Upper lobe of left lung (tissue), 6 donors: Measurements from ENCODE around the gene NR5A1. TPM values are rescaled to one million over a fixed set of nuclear protein-coding genes. Genes with fewer than 3 reads are reported as not detected.

ENCODE experiments used
- ATAC-seq, 2 donors: fragments of 200-7000 bp; cut with Tn5 transposase; one replicate each; pipeline ENCODE4 v1.9.1; 2022; ENCODE audit warnings: mild to moderate bottlenecking in 2 of 2, moderate library complexity in 2 of 2; ENCODE audit not compliant: low FRiP score in 2 of 2
- DNase-seq, 2 donors: peaks; one replicate each; pipeline ENCODE4 v3.0.0-alpha.2; 2019 to 2020
- H3K27ac ChIP-seq, 4 donors: fragments of 200-600 bp; sonication (generic); one replicate each; pipeline ENCODE4 v1.5.1; 2016 to 2019
- H3K27me3 ChIP-seq, 4 donors: fragments of 200-600 bp; sonication (generic); one replicate each; pipeline ENCODE4 v1.5.1; 2017 to 2019
- H3K36me3 ChIP-seq, 4 donors: fragments of 200-600 bp; sonication (generic); one replicate each; pipeline ENCODE4 v1.5.1; 2016 to 2019
- H3K4me1 ChIP-seq, 4 donors: fragments of 200-600 bp; sonication (generic); one replicate each; pipeline ENCODE4 v1.5.1; 2018 to 2019
- H3K4me3 ChIP-seq, 4 donors: fragments of 200-600 bp; sonication (generic); one replicate each; pipeline ENCODE4 v1.5.1; 2017 to 2019; ENCODE audit warnings: mild to moderate bottlenecking in 2 of 4, moderate library complexity in 1 of 4
- H3K9me3 ChIP-seq, 4 donors: fragments of 200-600 bp; sonication (generic); one replicate each; pipeline ENCODE4 v1.5.1; 2018 to 2019
- EP300 ChIP-seq, 4 donors: sonication (generic); formaldehyde crosslinking; IDR thresholded peaks; one replicate each; pipeline ENCODE4 v1.5.1; 2017; ENCODE audit warnings: antibody characterized with exemption in 4 of 4, control low read depth in 2 of 4
- POLR2A ChIP-seq, 4 donors: fragments of 450-650 bp; IDR thresholded peaks; one replicate each; pipeline ENCODE4 v1.5.1; 2016 to 2017; ENCODE audit warnings: antibody characterized with exemption in 4 of 4, mild to moderate bottlenecking in 2 of 4
- POLR2AphosphoS5 ChIP-seq, 2 donors: sonication (generic); formaldehyde crosslinking; IDR thresholded peaks; one replicate each; pipeline ENCODE4 v1.5.1; 2017; ENCODE audit warnings: antibody characterized with exemption in 2 of 2
- WGBS, 2 donors: methylation state at CpG; one replicate each; pipeline ENCODE4 v1.1.5; 2017 to 2018; 5-methylcytosine and 5-hydroxymethylcytosine counted together
- total RNA-seq, 6 donors: library from RNA; depleted of rRNA in 4 of 6; stranded (reverse); fragments of >200 nt in 4 of 6; gene quantifications; one replicate each; pipeline versions ENCODE4 v1.1.0 to v1.2.1, GENCODE V29; 2016 to 2021
- TF ChIP-seq, protein P1 (sequence below), 6 experiments: fragments of 450-650 bp in 4 of 6; fragments of 200-600 bp in 2 of 6; sonication (generic) in 2 of 6; IDR thresholded peaks; one replicate each; pipeline ENCODE4 v1.5.1; 2016 to 2019; ENCODE audit warnings: antibody characterized with exemption in 6 of 6
- donor health status: DM: no; HTN: no; CAD: no; lungs with moderate emphysema.
- donor health status: DM: no; HTN: yes; CAD: no; lungs with severe emphysema.

Gene NR5A1
- total RNA-seq, 6 donors from 2014 or later: 0.30 to 0.49 TPM; not detected in 4

DNA sequence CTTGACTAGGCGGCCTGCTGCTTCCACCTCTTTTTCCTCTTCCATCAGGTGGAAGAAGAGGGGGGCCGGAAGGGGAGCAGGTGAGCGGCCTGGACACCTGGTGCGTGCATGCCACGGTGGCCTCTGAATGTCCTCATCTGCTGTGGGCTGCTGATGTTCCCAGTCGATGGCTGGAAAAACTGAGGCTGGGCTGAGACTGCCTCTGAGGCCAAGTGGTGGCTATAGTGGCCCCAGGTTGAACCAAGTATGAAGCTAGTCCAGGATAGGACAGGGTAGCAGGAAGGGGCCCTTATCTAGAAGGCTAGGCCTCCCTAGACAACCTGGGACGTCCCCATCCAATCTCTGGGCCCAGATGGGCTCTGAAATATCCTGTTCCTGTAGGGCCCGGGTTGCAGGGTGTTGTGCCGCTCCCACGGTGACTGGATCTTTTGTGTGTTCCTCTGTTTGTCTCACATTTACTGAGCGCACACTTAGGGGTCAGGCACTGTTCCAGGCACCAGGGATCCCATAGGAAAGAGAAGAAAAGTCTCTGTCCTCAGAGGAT, 753 bp upstream of the NR5A1 start:
- no peak overlapping the region for H3K27ac ChIP-seq
- no peak for ATAC-seq
- H3K9me3 ChIP-seq: no peaks in the 10 kb centered on the region
- H3K4me1 ChIP-seq: peaks cover 18 to 38% (median 25%) of the 10 kb centered on the region in 4 donors
- peaks cover 0 to 30% (median 20%) of the 10 kb centered on the region in 4 donors for H3K27me3 ChIP-seq
- TF ChIP-seq POLR2A (IDR thresholded peaks at IDR 0.05): no peak
- no peak overlapping the region for H3K4me3 ChIP-seq
- no peak for DNase-seq
- 73 to 85% methylated on average over 8 to 11 of the region's 11 CpGs for WGBS, 2 donors
- H3K36me3 ChIP-seq: no peaks in the 10 kb centered on the region

DNA sequence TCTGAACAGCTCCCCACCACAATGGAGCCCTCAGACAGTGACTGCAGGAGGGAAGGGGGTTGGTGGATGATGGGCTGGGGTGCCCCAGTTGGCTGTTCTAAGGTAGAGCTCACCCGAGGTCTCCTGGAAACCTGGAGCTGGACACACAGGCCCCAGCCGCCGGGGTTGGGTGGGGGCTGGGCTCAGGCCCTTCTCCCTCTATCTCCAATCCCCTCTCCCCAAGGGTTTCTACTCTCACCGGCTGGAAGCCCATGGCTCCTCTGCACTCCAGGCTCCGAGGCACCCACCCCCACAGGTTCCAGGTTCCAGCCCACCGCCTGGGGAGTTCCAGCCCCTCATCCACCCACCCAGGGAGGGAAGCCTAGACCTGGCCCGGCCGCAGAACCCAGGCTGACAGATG, 766 bp downstream of the NR5A1 start:
- H3K9me3 ChIP-seq: no peaks in the 10 kb centered on the region
- H3K4me3 ChIP-seq: no peak overlapping the region
- no peaks in the 10 kb centered on the region for H3K36me3 ChIP-seq
- DNase-seq (no peak), ATAC-seq (no peak)
- 94% methylated on average over 8 of the region's 8 CpGs for WGBS, 2 donors
- peaks cover 0 to 44% (median 28%) of the 10 kb centered on the region in 4 donors for H3K27me3 ChIP-seq
- peaks cover 10 to 24% (median 16%) of the 10 kb centered on the region in 4 donors for H3K4me1 ChIP-seq
- H3K27ac ChIP-seq: no peak overlapping the region
- TF ChIP-seq POLR2A (IDR thresholded peaks at IDR 0.05): no peak
- TF ChIP-seq, protein P1, sequence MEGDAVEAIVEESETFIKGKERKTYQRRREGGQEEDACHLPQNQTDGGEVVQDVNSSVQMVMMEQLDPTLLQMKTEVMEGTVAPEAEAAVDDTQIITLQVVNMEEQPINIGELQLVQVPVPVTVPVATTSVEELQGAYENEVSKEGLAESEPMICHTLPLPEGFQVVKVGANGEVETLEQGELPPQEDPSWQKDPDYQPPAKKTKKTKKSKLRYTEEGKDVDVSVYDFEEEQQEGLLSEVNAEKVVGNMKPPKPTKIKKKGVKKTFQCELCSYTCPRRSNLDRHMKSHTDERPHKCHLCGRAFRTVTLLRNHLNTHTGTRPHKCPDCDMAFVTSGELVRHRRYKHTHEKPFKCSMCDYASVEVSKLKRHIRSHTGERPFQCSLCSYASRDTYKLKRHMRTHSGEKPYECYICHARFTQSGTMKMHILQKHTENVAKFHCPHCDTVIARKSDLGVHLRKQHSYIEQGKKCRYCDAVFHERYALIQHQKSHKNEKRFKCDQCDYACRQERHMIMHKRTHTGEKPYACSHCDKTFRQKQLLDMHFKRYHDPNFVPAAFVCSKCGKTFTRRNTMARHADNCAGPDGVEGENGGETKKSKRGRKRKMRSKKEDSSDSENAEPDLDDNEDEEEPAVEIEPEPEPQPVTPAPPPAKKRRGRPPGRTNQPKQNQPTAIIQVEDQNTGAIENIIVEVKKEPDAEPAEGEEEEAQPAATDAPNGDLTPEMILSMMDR (IDR thresholded peaks at IDR 0.05): no peak
- no peak for TF ChIP-seq POLR2AphosphoS5 (IDR thresholded peaks at IDR 0.05)
- TF ChIP-seq EP300 (IDR thresholded peaks at IDR 0.05): no peak

DNA sequence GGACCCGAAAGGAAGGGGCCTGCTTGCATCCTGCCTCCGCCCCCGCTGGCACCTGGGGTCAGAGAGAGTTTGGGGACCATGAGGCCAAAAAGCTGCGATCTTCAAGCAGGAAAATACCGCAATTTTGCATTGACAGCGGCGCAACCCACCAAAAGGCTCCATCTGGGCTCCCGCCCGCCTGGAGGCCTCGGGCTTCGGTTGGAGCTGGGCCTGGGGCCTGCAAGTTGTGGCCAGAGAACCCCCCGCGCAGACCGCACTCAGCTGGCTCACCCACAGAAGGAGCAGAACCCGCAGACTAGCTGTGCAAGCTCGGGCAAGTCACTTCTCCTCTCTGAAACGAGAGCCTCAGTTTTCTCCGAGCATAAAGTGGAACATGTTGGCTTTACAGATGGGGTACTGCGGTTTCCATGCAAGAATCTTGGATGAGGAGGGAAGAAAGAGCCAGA, 1.3 kb downstream of the NR5A1 start:
- 86 to 91% methylated on average over 6 to 19 of the region's 19 CpGs for WGBS, 2 donors
- Histone ChIP-seq H3K27ac (no peak overlapping the region), H3K9me3 (no peaks in the 10 kb centered on the region), H3K4me3 (no peak overlapping the region), H3K36me3 (no peaks in the 10 kb centered on the region), H3K4me1 (peaks cover 10 to 23% (median 16%) of the 10 kb centered on the region in 4 donors), H3K27me3 (peaks cover 0 to 45% (median 29%) of the 10 kb centered on the region in 4 donors)
- no peak for TF ChIP-seq POLR2A (IDR thresholded peaks at IDR 0.05)
- TF ChIP-seq POLR2AphosphoS5 (IDR thresholded peaks at IDR 0.05): no peak
- TF ChIP-seq EP300 (IDR thresholded peaks at IDR 0.05): no peak
- TF ChIP-seq, protein P1 (IDR thresholded peaks at IDR 0.05): no peak
- DNase-seq (no peak), ATAC-seq (no peak)

DNA sequence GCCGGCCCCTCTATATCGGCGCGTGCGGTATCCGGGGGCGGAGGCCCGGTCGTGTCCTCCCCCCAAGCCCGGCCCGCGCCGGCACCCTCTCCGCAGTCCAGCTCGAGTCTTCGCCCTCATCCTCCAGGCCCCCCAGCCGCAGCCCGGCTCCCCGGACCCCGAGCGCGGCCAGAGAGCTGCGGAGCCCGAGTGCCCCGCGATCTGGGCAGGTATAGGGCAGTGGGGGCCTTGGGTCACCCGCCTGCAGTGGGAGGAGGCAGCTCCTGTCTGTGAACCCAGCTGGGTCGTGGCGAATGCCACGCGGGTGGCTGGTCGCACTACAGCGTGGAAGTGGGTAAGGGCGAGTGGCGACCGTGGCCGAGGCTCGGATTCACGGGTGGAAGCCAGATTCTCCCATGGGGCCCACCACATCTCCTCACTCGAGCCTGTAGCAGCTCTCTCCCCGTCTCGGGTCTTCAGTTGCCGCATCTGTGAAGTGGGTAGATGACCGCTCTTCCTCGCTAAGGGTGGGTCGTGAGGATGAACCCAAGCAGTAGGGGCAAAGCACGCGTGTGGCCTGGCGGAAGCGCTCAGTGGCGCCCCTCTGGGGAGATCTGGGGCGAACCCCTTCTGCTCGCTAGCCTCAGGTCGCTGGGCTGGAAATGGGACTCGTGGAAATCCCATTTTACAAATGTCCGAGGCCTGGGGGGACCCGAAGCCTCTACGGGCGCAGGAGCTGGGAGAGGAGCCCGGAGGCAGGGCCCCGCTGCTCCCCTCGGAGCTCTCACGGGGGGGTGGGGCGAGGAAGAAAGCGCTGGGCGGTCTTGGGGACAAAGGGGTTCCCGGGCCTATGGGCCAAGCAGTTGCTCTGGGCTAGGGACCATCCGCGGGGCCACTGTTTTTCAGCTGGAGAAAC, 1.9 kb downstream of the NR5A1 start:
- Histone ChIP-seq H3K4me3 (peak overlapping the region in 3 of 4 donors; percentile 17 to 20 (median 18)), H3K36me3 (no peaks in the 10 kb centered on the region), H3K9me3 (no peaks in the 10 kb centered on the region), H3K4me1 (peaks cover 10 to 23% (median 16%) of the 10 kb centered on the region in 4 donors), H3K27me3 (peaks cover 0 to 45% (median 29%) of the 10 kb centered on the region in 4 donors), H3K27ac (no peak overlapping the region)
- ATAC-seq: no peak
- 66 to 76% methylated on average over 27 to 37 of the region's 69 CpGs for WGBS, 2 donors
- TF ChIP-seq POLR2A (IDR thresholded peaks at IDR 0.05) (no peak), EP300 (IDR thresholded peaks at IDR 0.05) (no peak), POLR2AphosphoS5 (IDR thresholded peaks at IDR 0.05) (no peak)
- TF ChIP-seq, protein P1 (IDR thresholded peaks at IDR 0.05): no peak
- DNase-seq: peak in 1 of 2 donors; percentile 74

DNA sequence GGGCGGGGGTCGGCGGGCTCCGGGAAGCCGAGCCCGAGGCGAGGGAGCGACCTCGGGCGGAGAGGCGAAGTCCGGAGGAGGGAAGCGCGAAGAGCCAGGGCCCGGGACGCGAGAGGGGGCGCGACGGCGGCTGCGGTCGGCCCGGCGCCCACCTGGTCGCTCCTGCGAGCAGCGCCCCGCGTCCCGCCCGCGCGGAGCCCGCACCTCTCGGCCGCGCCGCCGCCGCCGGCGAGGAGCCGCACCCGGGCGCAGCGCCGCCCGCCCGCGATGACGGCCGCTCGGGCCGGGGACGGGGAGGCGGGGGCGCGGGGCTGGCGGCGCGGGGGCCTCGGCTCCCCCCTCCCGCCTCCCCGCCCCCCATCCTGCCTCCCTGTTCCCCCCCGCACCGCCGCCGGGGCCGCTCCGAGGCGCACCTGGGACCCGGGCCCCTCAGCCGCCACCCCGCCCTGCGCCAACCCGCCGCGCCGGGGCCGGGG, 2.6 kb downstream of the NR5A1 start:
- peaks cover 10 to 23% (median 16%) of the 10 kb centered on the region in 4 donors for H3K4me1 ChIP-seq
- H3K27ac ChIP-seq: no peak overlapping the region
- ATAC-seq (no peak), DNase-seq (peak in 1 of 2 donors; percentile 71)
- H3K36me3 ChIP-seq: no peaks in the 10 kb centered on the region
- WGBS, 2 donors: 2% methylated on average over 21 of the region's 81 CpGs; no CpG with 5 or more reads in 1 of the 2 donors
- H3K27me3 ChIP-seq: peaks cover 0 to 45% (median 29%) of the 10 kb centered on the region in 4 donors
- peak overlapping the region in 3 of 4 donors; percentile 18 to 39 (median 30) for H3K4me3 ChIP-seq
- TF ChIP-seq EP300 (IDR thresholded peaks at IDR 0.05): no peak
- no peak for TF ChIP-seq POLR2AphosphoS5 (IDR thresholded peaks at IDR 0.05)
- TF ChIP-seq POLR2A (IDR thresholded peaks at IDR 0.05): no peak
- TF ChIP-seq, protein P1 (IDR thresholded peaks at IDR 0.05): no peak
- H3K9me3 ChIP-seq: no peaks in the 10 kb centered on the region
